H9 (cell line): ENCODE data around the gene LGALS7. TPM values are rescaled to one million over a fixed set of nuclear protein-coding genes. Genes with fewer than 3 reads are reported as not detected.

Experiments used
- DNase-seq: peaks from one replicate; pipeline ENCODE4 v3.0.0-alpha.2; 2017
- H2AFZ ChIP-seq: one replicate; pipeline ENCODE4 v1.6.1; 2013; ENCODE audit warnings: mild to moderate bottlenecking, low read length, control low read depth, moderate library complexity
- H2AK5ac ChIP-seq: 2 replicates; pipeline ENCODE4 v1.6.1; 2013; ENCODE audit warnings: low read length, control low read depth, mixed read lengths; ENCODE audit not compliant: insufficient read length
- H2BK120ac ChIP-seq: one replicate; pipeline ENCODE4 v1.6.1; 2013; ENCODE audit warnings: low read depth, mild to moderate bottlenecking, low read length, control low read depth, inconsistent platforms; ENCODE audit not compliant: poor library complexity, severe bottlenecking
- H2BK12ac ChIP-seq: 2 replicates; pipeline ENCODE4 v1.6.1; 2013; ENCODE audit warnings: low read length, control low read depth, mixed read lengths, low read depth; ENCODE audit not compliant: insufficient read length
- H2BK15ac ChIP-seq: 2 replicates; pipeline ENCODE4 v1.6.1; 2013; ENCODE audit warnings: low read depth, low read length, control low read depth
- H2BK20ac ChIP-seq: one replicate; pipeline ENCODE4 v1.6.1; 2013; ENCODE audit warnings: low read depth, mild to moderate bottlenecking, low read length, control low read depth, inconsistent platforms; ENCODE audit not compliant: poor library complexity, severe bottlenecking
- H2BK5ac ChIP-seq: 2 replicates; pipeline ENCODE4 v1.6.1; 2013; ENCODE audit warnings: low read length, control low read depth, mixed read lengths; ENCODE audit not compliant: insufficient read length
- H3K14ac ChIP-seq: 2 replicates; pipeline ENCODE4 v1.6.1; 2013; ENCODE audit warnings: low read length, control low read depth; ENCODE audit not compliant: insufficient read depth
- H3K18ac ChIP-seq: 2 replicates; pipeline ENCODE4 v1.6.1; 2013; ENCODE audit warnings: low read depth, mild to moderate bottlenecking, mixed read lengths, low read length, control low read depth; ENCODE audit not compliant: insufficient read length
- H3K23ac ChIP-seq: 2 replicates; pipeline ENCODE4 v1.6.1; 2013; ENCODE audit warnings: low read length, control low read depth, mixed read lengths, low read depth; ENCODE audit not compliant: insufficient read length
- H3K23me2 ChIP-seq: 2 replicates; pipeline ENCODE4 v1.6.1; 2013; ENCODE audit warnings: low read depth, mild to moderate bottlenecking, mixed read lengths, low read length, control low read depth; ENCODE audit not compliant: insufficient read length, poor library complexity, severe bottlenecking
- H3K27ac ChIP-seq: 2 replicates; pipeline ENCODE4 v1.5.1; 2013; ENCODE audit warnings: low read length, control low read depth, mixed read lengths, low read depth; ENCODE audit not compliant: insufficient read length
- H3K27me3 ChIP-seq: 2 replicates; pipeline ENCODE4 v1.6.1; 2013; ENCODE audit warnings: low read length, control low read depth, inconsistent platforms; ENCODE audit not compliant: insufficient read depth
- H3K4ac ChIP-seq: 2 replicates; pipeline ENCODE4 v1.6.1; 2013; ENCODE audit warnings: low read depth, mild to moderate bottlenecking, control low read depth, inconsistent platforms, low read length, moderate library complexity
- H3K4me1 ChIP-seq: 2 replicates; pipeline ENCODE4 v1.6.1; 2013; ENCODE audit warnings: low read length, control low read depth, inconsistent platforms; ENCODE audit not compliant: insufficient read depth
- H3K4me2 ChIP-seq: 2 replicates; pipeline ENCODE4 v1.6.1; 2013; ENCODE audit warnings: low read length, control low read depth, mixed read lengths; ENCODE audit not compliant: insufficient read length, insufficient read depth
- H3K56ac ChIP-seq: 2 replicates; pipeline ENCODE4 v1.6.1; 2013; ENCODE audit warnings: low read depth, mild to moderate bottlenecking, mixed read lengths, low read length, control low read depth; ENCODE audit not compliant: insufficient read length
- H3K79me1 ChIP-seq: 2 replicates; pipeline ENCODE4 v1.6.1; 2013; ENCODE audit warnings: low read depth, mild to moderate bottlenecking, moderate library complexity, low read length, control low read depth, inconsistent platforms; ENCODE audit not compliant: insufficient read depth, poor library complexity, severe bottlenecking
- H3K79me2 ChIP-seq: 2 replicates; pipeline ENCODE4 v1.6.1; 2013; ENCODE audit warnings: low read length, control low read depth, inconsistent platforms; ENCODE audit not compliant: insufficient read depth
- H3K9ac ChIP-seq: 2 replicates; pipeline ENCODE4 v1.6.1; 2013; ENCODE audit warnings: low read length, control low read depth, mixed read lengths; ENCODE audit not compliant: insufficient read length; ENCODE audit errors: extremely low read depth
- H3K9me3 ChIP-seq: one replicate; pipeline ENCODE4 v1.6.1; 2013; ENCODE audit warnings: low read depth, low read length, inconsistent platforms; ENCODE audit not compliant: control insufficient read depth
- H3T11ph ChIP-seq: one replicate; pipeline ENCODE4 v1.6.1; 2013; ENCODE audit warnings: mild to moderate bottlenecking, low read length, control low read depth, inconsistent platforms
- H4K20me1 ChIP-seq: one replicate; pipeline ENCODE4 v1.6.1; 2013; ENCODE audit not compliant: control insufficient read depth, insufficient read length, insufficient read depth
- H4K5ac ChIP-seq: 2 replicates; pipeline ENCODE4 v1.6.1; 2013; ENCODE audit warnings: low read depth, mild to moderate bottlenecking, mixed read lengths, low read length, control low read depth; ENCODE audit not compliant: insufficient read length
- H4K8ac ChIP-seq: replicated peaks from 2 replicates; pipeline ENCODE4 v1.6.1; 2013; ENCODE audit warnings: low read length, control low read depth, mixed read lengths, low read depth; ENCODE audit not compliant: insufficient read length
- H4K91ac ChIP-seq: 2 replicates; pipeline ENCODE4 v1.6.1; 2013; ENCODE audit warnings: low read depth, mild to moderate bottlenecking, moderate library complexity, mixed read lengths, low read length, control low read depth; ENCODE audit not compliant: insufficient read length
- H3K27ac Mint-ChIP-seq, 3 experiments: 2 replicates in 2 of 3; 3 replicates in 1 of 3; pipeline ENCODE4 v1.8.0; 2020 to 2021; ENCODE audit warnings: mixed read lengths in 3 of 3, mild to moderate bottlenecking in 1 of 3, moderate library complexity in 1 of 3
- H3K27me3 Mint-ChIP-seq: 2 replicates; pipeline ENCODE4 v1.8.0; 2021; ENCODE audit warnings: low read depth, mild to moderate bottlenecking, moderate library complexity, mixed read lengths
- H3K36me3 Mint-ChIP-seq, 3 experiments: 2 replicates in 2 of 3; 3 replicates in 1 of 3; pipeline ENCODE4 v1.8.0; 2020 to 2021; ENCODE audit warnings: low read depth in 3 of 3, mixed read lengths in 3 of 3; ENCODE audit not compliant: insufficient read depth in 1 of 3
- H3K4me1 Mint-ChIP-seq, 2 experiments: 2 replicates each; pipeline ENCODE4 v1.8.0; 2020; ENCODE audit warnings: mixed read lengths in 2 of 2
- H3K4me3 Mint-ChIP-seq, 2 experiments: 2 replicates in 1 of 2; 3 replicates in 1 of 2; pipeline ENCODE4 v1.8.0; 2020 to 2021; ENCODE audit warnings: mild to moderate bottlenecking in 2 of 2, mixed read lengths in 2 of 2, moderate library complexity in 1 of 2
- H3K9me3 Mint-ChIP-seq, 2 experiments: 2 replicates in 1 of 2; 3 replicates in 1 of 2; pipeline ENCODE4 v1.8.0; 2020; ENCODE audit warnings: mild to moderate bottlenecking in 2 of 2, mixed read lengths in 2 of 2, moderate library complexity in 1 of 2
- WGBS: extraction: QIAGEN DNeasy Blood & Tissue Kit; methylation state at CpG from one replicate; pipeline ENCODE4 v1.1.7; 2013; ENCODE audit warnings: missing lambda C conversion rate, low lambda C conversion rate, mixed read lengths; ENCODE audit not compliant: insufficient read length; ENCODE audit errors: extremely low coverage; 5-methylcytosine and 5-hydroxymethylcytosine counted together
- total RNA-seq: library from RNA; stranded (reverse); gene quantifications from 2 replicates; pipeline ENCODE4 v1.2.1, GENCODE V29; 2021
- TF ChIP-seq, protein P1 (sequence below): fragments of 200-600 bp; sonication (generic); conservative IDR thresholded peaks from 3 replicates; pipeline ENCODE4 v1.8.0; 2021; ENCODE audit warnings: antibody characterized with exemption, mild to moderate bottlenecking

The LGALS7 gene
- total RNA-seq, 1 experiment from 2014 or later = not detected

DNA sequence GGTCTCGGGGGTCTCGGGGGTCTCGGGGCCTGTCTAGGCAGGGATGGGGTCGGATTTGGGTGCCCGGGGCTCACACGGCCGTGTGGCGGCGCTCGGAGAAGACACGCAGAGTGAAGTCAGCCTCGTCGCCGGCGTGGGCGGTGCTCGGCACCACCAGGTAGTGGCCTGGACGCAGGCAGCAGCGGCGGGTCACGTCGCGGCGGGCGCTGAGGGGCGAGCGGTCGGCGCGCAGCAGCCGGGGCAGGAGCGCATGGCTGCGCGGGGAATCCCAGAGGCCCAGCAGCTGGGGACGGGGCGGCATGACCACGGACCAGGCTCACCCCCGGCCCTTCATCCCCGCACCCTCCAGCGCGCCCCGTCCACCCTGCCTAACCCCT is 37.3 kb downstream of the LGALS7 start:
- peaks cover 7 to 18% (median 17%) of the 10 kb centered on the region in 3 experiments for H3K36me3 Mint-ChIP-seq
- Histone ChIP-seq H3K14ac (no peak overlapping the region), H2AK5ac (no peak overlapping the region), H3K23me2 (peaks cover 8% of the 10 kb centered on the region), H4K5ac (no peak overlapping the region), H3K18ac (no peak overlapping the region), H2BK15ac (no peak overlapping the region), H3K4me2 (peak overlapping the region; percentile 51), H2BK5ac (no peak overlapping the region), H2BK120ac (no peak overlapping the region), H3K79me2 (no peaks in the 10 kb centered on the region), H3K56ac (no peak overlapping the region), H3K27ac (no peak overlapping the region), H4K8ac (no peak overlapping the region), H4K91ac (no peak overlapping the region), H3K79me1 (no peaks in the 10 kb centered on the region), H3K4ac (no peak overlapping the region), H2BK12ac (no peak overlapping the region), H3K4me1 (no peaks in the 10 kb centered on the region; the same call in 1 of the 2 replicates), H2AFZ (no peak overlapping the region), H3K27me3 (no peaks in the 10 kb centered on the region; the same call in 1 of the 2 replicates), H2BK20ac (no peak overlapping the region), H3K9me3 (no peaks in the 10 kb centered on the region), H3T11ph (no peak overlapping the region), H3K9ac (no peak overlapping the region), H4K20me1 (no peaks in the 10 kb centered on the region), H3K23ac (no peak overlapping the region)
- peak overlapping the region; percentile 43 to 79 for H3K4me3 Mint-ChIP-seq
- peak; percentile 68 for DNase-seq
- no CpG with 5 or more reads among the region's 42 CpGs for WGBS
- no peak overlapping the region for H3K27ac Mint-ChIP-seq
- TF ChIP-seq, protein P1, sequence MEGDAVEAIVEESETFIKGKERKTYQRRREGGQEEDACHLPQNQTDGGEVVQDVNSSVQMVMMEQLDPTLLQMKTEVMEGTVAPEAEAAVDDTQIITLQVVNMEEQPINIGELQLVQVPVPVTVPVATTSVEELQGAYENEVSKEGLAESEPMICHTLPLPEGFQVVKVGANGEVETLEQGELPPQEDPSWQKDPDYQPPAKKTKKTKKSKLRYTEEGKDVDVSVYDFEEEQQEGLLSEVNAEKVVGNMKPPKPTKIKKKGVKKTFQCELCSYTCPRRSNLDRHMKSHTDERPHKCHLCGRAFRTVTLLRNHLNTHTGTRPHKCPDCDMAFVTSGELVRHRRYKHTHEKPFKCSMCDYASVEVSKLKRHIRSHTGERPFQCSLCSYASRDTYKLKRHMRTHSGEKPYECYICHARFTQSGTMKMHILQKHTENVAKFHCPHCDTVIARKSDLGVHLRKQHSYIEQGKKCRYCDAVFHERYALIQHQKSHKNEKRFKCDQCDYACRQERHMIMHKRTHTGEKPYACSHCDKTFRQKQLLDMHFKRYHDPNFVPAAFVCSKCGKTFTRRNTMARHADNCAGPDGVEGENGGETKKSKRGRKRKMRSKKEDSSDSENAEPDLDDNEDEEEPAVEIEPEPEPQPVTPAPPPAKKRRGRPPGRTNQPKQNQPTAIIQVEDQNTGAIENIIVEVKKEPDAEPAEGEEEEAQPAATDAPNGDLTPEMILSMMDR = no peak
- peaks cover 22% of the 10 kb centered on the region for H3K27me3 Mint-ChIP-seq
- peaks cover 4 to 10% of the 10 kb centered on the region in 2 experiments; a peak in 3 of 4 replicates for H3K4me1 Mint-ChIP-seq
- H3K9me3 Mint-ChIP-seq = no peaks in the 10 kb centered on the region; a peak in 1 of 5 replicates
